NCI-H226 (cell line): ENCODE results near the gene FNDC10.

Experiments
- DNase-seq: peaks from one replicate; pipeline ENCODE4 v3.0.0-alpha.2; 2015

FNDC10 gene

GRCh38 chr1:1615256-1616044 is 15.5 kb upstream of the FNDC10 start, which contains the start of gene MIB2:
MIB2 (plus strand) TSS chr1:1615500; CDS start chr1:1623453, 7,953 bp downstream.
- DNase-seq, result peak; percentile 91

- no peak for DNase-seq
Observed at GRCh38 chr1:1614954-1615255, 15.0 kb upstream of the FNDC10 start.

DNA sequence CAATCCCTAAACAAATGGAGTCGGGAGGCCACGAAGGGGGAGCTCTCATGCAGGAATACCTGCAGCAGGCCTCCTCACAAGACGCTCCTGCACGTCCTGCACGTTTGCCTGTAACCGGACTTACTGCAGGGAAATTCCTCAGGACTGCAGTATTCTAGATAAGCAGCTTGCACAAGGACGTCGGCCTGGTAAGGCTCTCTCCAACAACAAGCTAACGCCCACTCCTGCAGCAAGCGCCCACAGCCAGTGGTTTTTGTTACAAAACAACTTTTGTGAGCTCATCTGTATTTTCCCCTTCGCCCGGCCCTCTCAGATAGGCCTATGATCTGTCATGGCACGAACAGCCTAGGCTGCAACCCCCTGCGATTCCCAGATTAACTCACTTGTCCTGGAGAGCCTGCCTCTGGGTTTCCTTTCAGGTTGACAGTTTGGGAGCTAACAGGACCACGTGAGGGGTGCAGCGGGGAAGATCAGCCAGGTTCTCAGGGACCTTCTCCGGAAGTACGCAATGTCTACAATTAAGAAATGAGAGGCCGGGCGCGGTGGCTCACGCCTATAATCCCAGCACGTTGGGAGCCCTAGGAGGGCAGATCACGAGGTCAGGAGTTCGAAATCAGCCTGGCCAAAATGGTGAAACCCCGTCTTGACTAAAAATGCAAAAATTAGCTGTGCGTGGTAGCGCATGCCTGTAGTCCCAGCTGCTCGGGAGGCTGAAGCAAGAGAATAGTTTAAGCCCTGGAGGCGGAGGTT is 14.4 kb upstream of the FNDC10 start:
- DNase-seq, result peak; percentile 75

DNA sequence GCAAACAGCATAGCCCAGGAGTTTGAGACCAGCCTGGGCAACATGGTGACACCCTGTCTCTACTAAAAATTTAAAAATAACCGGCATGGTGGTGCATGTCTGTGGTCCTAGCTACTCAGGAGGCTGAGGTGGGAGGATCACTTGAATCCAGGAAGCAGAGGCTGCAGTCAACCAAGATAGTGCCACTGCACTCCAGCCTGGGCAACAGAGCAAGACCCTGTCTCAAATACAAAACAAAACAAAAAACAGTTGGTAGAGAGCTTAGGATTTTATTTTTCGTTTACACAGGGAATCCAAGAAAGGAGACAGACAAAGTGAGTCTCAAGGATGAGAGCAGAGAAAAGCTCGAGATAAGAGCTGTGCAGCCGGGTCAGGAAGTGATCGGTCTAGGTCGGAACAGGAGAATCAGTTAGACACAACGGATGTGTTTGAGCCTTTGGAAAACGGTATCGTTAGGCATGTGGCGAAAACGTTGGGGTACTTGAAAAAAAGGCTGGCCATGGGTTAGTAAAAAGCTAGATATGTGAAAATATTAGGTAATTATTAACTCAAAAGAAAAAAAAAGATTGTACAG is 13.7 kb upstream of the FNDC10 start:
- no peak for DNase-seq

DNA sequence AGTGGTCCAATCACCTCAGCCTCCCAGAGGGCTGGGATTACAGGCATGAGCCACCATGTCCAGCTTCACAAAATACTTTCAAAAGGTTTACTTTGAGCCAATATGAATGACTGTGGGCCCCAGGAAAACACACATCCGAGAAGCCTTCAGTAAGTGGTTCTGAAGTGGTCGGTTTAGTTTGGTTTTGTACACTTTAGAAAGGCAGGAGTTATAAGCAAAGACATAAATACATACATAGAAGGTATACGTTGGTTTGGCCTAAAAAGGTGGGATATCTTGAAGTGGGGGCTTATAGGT is 12.1 kb upstream of the FNDC10 start:
- no peak for DNase-seq

DNA sequence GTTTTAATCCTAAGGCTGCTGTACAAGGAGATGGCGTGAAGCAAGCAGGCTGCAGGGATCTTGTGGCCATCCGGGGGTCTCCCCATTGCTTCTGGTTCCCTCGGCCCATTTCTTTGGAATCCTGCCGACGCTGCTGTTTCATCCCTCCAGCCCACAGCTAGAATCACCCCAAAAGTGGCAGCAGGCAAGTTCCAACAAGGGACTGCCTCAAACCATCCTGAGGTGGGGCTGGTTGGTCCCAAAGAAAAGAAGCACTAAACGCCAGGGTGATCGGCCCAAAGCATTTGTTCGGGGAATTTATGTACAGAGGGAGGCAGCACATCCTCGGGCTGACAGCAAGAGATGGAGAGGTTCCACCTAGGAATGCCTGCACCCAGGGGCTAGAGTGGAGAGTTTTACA is 10.9 kb upstream of the FNDC10 start:
- DNase-seq, result no peak

DNA sequence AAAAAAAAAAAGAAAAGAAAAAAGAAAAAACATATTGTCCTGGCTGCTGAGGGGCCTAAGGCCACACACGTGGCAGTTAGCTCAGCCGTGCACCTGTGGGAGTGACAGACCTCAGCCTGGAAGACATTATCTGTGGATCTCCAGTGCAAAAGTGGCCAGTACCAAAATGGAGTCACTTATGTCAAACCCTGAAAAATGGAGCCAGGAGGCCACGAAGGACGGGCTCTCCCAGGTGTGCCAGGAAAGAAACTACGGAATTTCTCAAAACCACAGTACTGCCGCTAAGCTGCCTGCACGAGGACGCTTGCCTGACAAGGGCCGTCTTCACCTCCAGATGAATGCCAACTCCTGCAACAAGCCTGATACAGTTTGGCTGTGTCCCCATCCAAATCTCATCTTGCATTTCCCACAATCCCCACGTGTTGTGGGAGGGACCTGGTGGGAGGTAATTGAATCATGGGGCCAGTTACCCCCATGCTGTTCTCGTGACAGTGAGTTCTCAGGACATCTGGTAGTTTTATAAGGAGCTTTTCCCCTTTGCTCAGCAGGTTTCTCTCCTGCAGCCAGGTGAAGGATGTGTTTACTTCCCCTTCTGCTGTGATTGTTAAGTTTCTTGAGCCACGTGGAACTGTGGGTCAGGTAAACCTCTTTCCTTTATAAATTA is 10.0 kb upstream of the FNDC10 start:
- no peak for DNase-seq

DNA sequence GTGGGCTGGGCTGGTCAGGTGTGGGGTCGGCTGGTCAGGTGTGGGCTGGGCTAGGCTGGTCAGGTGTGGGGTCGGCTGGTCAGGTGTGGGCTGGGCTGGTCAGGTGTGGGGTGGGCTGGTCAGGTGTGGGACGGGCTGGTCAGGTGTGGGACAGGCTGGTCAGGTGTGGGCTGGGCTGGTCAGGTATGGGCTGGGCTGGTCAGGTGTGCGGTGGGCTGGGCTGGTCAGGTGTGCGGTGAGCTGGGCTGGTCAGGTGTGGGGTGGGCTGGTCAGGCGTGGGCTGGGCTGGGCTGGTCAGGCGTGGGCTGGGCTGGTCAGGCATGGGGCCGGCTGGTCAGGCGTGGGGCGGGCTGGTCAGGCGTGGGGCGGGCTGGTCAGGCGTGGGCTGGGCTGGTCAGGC is 6.3 kb upstream of the FNDC10 start:
- no peak for DNase-seq

DNA sequence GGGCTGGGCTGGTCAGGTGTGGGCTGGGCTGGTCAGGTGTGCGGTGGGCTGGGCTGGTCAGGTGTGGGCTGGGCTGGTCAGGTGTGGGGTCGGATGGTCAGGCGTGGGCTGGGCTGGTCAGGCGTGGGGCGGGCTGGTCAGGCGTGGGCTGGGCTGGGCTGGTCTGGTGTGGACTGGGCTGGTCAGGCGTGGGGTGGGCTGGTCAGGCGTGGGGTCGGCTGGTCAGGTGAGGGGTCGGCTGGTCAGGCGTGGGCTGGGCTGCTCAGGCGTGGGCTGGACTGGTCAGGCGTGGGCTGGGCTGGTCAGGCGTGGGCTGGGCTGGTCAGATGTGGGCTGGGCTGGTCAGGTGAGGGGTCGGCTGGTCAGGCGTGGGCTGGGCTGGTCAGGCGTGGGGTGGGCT is 5.8 kb upstream of the FNDC10 start:
- DNase-seq, result no peak

DNA sequence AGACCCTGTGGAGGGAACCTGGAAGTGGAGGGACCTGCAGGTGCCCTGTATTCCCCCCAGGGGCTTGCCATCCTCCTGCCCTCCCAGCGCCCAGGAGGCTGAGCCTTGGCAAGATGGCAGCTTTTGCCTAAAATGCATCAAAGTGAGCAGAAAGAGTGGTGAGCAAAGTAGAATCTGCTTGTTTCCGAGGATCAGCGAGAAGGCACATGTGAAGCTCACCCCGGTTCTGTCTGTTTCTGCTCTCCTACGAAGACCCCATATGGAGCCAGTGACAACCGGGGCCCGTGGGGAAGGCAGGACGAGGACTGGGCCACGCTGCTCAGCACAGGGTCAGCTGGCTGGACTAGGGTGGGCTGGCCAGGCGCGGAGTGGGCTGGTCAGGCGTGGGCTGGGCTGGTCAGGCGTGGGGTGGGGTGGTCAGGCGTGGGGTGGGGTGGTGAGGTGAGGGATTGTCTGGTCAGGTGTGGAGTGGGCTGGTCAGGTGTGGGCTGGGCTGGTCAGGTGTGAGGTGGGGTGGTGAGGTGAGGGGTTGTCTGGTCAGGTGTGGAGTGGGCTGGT is 5.2 kb upstream of the FNDC10 start:
- DNase-seq, result no peak

DNA sequence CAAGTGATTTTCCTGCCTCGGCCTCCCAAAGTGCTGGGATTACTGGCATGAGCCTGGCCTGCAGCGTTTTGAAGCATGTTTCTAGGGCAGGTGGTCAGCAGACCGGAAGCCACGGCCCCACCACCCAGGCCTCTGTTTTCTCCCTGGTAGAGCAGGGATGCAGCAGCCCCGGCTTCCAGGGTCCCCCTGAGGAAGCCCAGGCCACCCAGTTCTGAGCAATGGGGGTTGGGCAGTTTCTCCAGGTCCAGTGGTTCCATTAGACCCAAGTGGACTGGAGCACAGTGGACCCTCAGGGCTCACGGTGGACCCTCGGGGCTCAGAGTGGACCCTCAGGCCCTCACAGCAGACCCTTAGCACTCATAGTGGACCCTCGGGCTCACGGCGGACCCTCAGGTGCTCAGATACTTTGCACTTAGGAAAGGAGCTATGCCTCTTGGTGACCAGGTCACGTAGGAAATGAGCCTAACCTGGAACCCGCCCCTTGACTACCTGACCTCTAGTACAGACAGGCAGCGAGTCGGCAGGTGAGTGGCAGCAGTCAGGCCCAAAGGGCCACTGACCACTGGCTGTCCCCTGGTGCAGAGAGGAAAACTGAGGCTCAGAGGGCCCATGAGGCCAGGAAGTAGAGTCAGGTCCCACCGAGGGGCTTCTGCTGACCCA is 4.6 kb upstream of the FNDC10 start:
- DNase-seq, result no peak

- no peak for DNase-seq
Observed at GRCh38 chr1:1603671-1604373, 3.9 kb upstream of the FNDC10 start.

GRCh38 chr1:1602968-1603506 is 3.1 kb upstream of the FNDC10 start:
- no peak for DNase-seq

DNA sequence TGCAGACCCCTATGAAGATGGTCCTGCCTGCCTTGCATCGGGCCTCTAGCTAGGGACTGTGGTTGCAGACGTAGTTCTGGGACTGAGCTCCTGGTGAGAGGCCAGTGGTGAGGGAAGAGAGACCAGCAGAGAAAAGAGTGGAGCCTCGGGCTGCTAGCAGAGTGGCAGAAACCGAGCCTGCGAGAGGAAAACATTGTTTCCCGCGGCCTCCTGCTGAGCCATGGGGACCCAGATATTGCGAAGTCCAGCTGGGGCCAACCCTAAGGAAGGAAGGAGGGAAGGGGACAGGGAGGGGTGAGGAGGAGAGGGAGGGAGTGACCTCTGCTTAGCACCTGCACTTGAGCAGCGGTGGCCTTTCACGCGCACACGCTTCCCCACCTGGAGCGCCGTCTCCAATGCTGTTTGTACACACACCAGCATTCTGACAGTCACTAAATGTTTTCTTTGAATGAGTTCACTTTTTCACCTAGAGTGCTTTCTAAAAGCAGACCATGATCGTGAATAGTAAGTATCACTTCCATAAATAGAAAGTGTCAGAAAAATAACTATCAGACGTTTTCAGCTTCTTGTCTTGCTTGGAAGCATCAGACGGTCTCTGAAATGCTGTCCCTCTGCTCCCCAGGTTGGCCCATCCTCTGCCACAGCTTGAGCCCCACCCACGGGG is 2.5 kb upstream of the FNDC10 start:
- DNase-seq, result no peak

DNA sequence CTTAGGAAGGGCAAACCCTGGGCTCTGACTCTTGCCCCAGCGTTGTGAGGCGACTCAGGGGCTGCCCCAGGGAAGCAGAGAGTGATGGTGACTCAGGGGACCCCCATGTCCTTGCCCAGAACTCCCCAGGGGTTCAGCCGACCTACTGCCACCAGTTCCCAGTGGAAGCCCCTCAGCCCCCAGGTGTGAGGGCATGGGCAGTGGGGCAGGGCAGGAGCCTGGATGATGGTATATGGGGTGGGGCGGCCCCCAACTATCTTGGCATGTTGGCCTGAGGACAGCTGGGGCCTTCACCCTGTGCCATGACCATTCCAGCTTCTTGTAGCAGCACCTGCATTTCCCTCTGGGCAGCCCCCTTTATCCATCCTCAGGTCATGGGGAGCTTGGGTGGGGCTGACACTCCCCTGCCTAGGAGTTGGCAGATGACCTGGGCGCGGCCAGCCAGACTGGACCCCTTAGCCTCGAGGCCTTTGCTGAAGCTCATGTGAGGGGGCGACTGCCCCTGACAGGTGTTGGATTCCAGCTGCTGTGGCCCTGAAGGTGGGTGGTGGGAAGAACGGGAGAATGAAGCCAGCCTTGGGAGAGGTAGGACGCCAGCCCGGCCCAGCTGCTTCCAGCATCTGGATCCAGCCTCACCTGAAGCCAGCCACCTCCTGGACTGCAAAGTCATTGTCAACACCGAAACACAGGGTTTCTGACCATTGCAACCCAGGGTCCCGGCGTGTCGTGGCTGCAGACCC is 1.8 kb upstream of the FNDC10 start:
- no peak for DNase-seq

GRCh38 chr1:1600861-1601563 is 1.1 kb upstream of the FNDC10 start:
- DNase-seq, result no peak

GRCh38 chr1:1599030-1599934 is 653 bp downstream of the FNDC10 start:
- DNase-seq, result peak; percentile 43

- DNase-seq, result no peak
Observed at GRCh38 chr1:1598720-1599029, 1.3 kb downstream of the FNDC10 start.

DNA sequence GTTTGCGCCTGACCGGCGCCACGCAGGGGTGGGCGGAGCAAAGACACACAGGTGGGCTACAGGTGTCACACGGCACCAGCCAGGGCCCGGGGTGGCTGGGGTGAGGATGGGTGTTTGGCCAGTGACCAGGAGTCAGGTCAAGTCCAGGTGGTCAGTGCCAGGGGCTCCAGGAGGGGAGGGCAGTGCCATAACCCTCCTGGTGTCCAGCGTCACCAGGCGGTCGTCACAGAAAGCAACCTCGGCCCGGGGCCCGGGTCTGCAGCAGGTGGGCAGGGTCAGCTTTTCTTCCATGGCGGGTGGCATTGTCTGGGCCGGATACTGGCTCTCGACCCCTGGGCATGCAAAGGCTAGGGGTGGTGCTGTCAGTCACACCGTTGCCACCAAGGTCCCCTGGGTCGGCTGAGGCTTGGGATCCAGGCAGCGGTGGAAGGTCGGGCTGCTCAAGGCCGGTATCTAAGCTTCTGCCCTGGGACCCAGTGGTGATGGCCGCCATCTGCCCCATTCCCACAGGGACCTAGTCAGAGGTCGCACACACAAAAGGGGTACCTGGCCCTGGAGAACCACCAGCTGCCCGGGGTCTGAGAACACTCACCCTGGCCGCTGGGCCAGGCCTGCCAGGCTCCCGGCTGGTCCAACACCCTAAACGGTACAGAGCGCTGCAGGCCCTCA is 1.8 kb downstream of the FNDC10 start:
- no peak for DNase-seq
